Activated T-cell treated with anti-CD3 and anti-CD28 coated beads, Interleukin-2, amount 50 U/mL, for 72 hours (primary cell): ENCODE measurements around the gene STIP1. TPM values are rescaled to one million over a fixed set of nuclear protein-coding genes. Genes with fewer than 3 reads are reported as not detected.
A peak's percentile ranks its signal among the peaks of the same experiment; 100 is the strongest.

Experiments used
- ATAC-seq, 2 donors: fragments of 150-1000 bp; cut with Tn5 transposase; replicated peaks in 1 of 2; 2 replicates each; pipeline ENCODE4 v1.10.0; 2021; ENCODE audit warnings: moderate library complexity in 2 of 2, mild to moderate bottlenecking in 1 of 2
- DNase-seq, 2 donors: peaks; one replicate each; pipeline ENCODE4 v3.0.0; 2021 to 2022; ENCODE audit warnings: mixed read lengths in 1 of 2
- H3K27ac Mint-ChIP-seq: one replicate; pipeline ENCODE4 v1.8.0; 2022; ENCODE audit warnings: mild to moderate bottlenecking, moderate library complexity, mixed read lengths
- H3K27me3 Mint-ChIP-seq: one replicate; pipeline ENCODE4 v1.8.0; 2022; ENCODE audit warnings: low read depth, mixed read lengths
- H3K36me3 Mint-ChIP-seq, 2 donors: one replicate each; pipeline ENCODE4 v1.8.0; 2022; ENCODE audit warnings: mixed read lengths in 2 of 2, mild to moderate bottlenecking in 1 of 2; ENCODE audit not compliant: insufficient read depth in 2 of 2
- H3K4me1 Mint-ChIP-seq: one replicate; pipeline ENCODE4 v1.8.0; 2022; ENCODE audit warnings: low read depth, mixed read lengths
- H3K4me3 Mint-ChIP-seq, 2 donors: one replicate each; pipeline ENCODE4 v1.8.0; 2022; ENCODE audit warnings: mild to moderate bottlenecking in 2 of 2, mixed read lengths in 2 of 2, moderate library complexity in 2 of 2
- H3K9me3 Mint-ChIP-seq, 2 donors: one replicate each; pipeline ENCODE4 v1.8.0; 2022; ENCODE audit warnings: mixed read lengths in 2 of 2
- total RNA-seq, 2 donors: library from RNA; stranded (reverse); gene quantifications; one replicate each; pipeline ENCODE4 v1.2.3, GENCODE V29; 2022

STIP1 gene
- total RNA-seq, 2 donors from 2014 or later = 246 to 256 TPM

GRCh38 chr11:64192434-64192833, 6.5 kb downstream of the STIP1 start:
- Mint-ChIP-seq H3K4me3 (no peak overlapping the region), H3K36me3 (peaks cover 15 to 38% of the 10 kb centered on the region in 2 donors), H3K27me3 (no peaks in the 10 kb centered on the region), H3K4me1 (peaks cover 30% of the 10 kb centered on the region), H3K9me3 (no peaks in the 10 kb centered on the region), H3K27ac (no peak overlapping the region)
- DNase-seq (no peak), ATAC-seq (no peak)

- no peak for DNase-seq
- no peak overlapping the region for H3K27ac Mint-ChIP-seq
- no peaks in the 10 kb centered on the region for H3K9me3 Mint-ChIP-seq
- H3K4me1 Mint-ChIP-seq = peaks cover 7% of the 10 kb centered on the region
- no peak overlapping the region for H3K4me3 Mint-ChIP-seq
- H3K36me3 Mint-ChIP-seq = peaks cover 19 to 46% of the 10 kb centered on the region in 2 donors
- H3K27me3 Mint-ChIP-seq = no peaks in the 10 kb centered on the region
- no peak for ATAC-seq
These were observed 10.7 kb downstream of the STIP1 start for GRCh38 chr11:64196626-64197025.

GRCh38 chr11:64198511-64198910, 12.5 kb downstream of the STIP1 start:
- Mint-ChIP-seq H3K36me3 (peaks cover 20 to 46% of the 10 kb centered on the region in 2 donors), H3K9me3 (no peaks in the 10 kb centered on the region), H3K4me1 (peaks cover 3% of the 10 kb centered on the region)

GRCh38 chr11:64201543-64201942, 15.6 kb downstream of the STIP1 start:
- Mint-ChIP-seq H3K4me1 (peaks cover 31% of the 10 kb centered on the region), H3K36me3 (peaks cover 14 to 38% of the 10 kb centered on the region in 2 donors), H3K27me3 (no peaks in the 10 kb centered on the region), H3K27ac (peak overlapping the region; percentile 13), H3K4me3 (no peak overlapping the region), H3K9me3 (no peaks in the 10 kb centered on the region)
- DNase-seq (no peak), ATAC-seq (no peak)

More at GRCh38 chr11:64198511-64198910, 12.5 kb downstream of the STIP1 start:
- ATAC-seq = no peak
- H3K4me3 Mint-ChIP-seq = no peak overlapping the region
- H3K27ac Mint-ChIP-seq = no peak overlapping the region
- no peak for DNase-seq
- H3K27me3 Mint-ChIP-seq = no peaks in the 10 kb centered on the region

GRCh38 chr11:64202992-64203391, 17.0 kb downstream of the STIP1 start:
- Mint-ChIP-seq H3K27ac (no peak overlapping the region), H3K4me3 (no peak overlapping the region), H3K36me3 (peaks cover 14 to 34% of the 10 kb centered on the region in 2 donors)

GRCh38 chr11:64203421-64204079, 17.6 kb downstream of the STIP1 start:
- H3K9me3 Mint-ChIP-seq = no peaks in the 10 kb centered on the region
- no peak for DNase-seq
- no peak overlapping the region for H3K27ac Mint-ChIP-seq
- H3K36me3 Mint-ChIP-seq = peaks cover 14 to 34% of the 10 kb centered on the region in 2 donors
- no peak for ATAC-seq
- no peaks in the 10 kb centered on the region for H3K27me3 Mint-ChIP-seq
- H3K4me3 Mint-ChIP-seq = no peak overlapping the region
- peaks cover 41% of the 10 kb centered on the region for H3K4me1 Mint-ChIP-seq

More at GRCh38 chr11:64202992-64203391, 17.0 kb downstream of the STIP1 start:
- Mint-ChIP-seq H3K27me3 (no peaks in the 10 kb centered on the region), H3K4me1 (peaks cover 35% of the 10 kb centered on the region), H3K9me3 (no peaks in the 10 kb centered on the region)
- DNase-seq = no peak
- ATAC-seq = no peak

- no peaks in the 10 kb centered on the region for H3K27me3 Mint-ChIP-seq
- H3K27ac Mint-ChIP-seq = peak overlapping the region; percentile 93
- H3K4me1 Mint-ChIP-seq = peaks cover 46% of the 10 kb centered on the region
- H3K36me3 Mint-ChIP-seq = peaks cover 15 to 35% of the 10 kb centered on the region in 2 donors
- no peaks in the 10 kb centered on the region for H3K9me3 Mint-ChIP-seq
- ATAC-seq (no peak), DNase-seq (no peak)
- H3K4me3 Mint-ChIP-seq = no peak overlapping the region
These were observed 18.1 kb downstream of the STIP1 start for GRCh38 chr11:64204080-64204440.

GRCh38 chr11:64204464-64204989, 18.6 kb downstream of the STIP1 start:
- peaks cover 47% of the 10 kb centered on the region for H3K4me1 Mint-ChIP-seq
- peak overlapping the region; percentile 93 for H3K27ac Mint-ChIP-seq
- peak overlapping the region; percentile 42 to 66 for H3K4me3 Mint-ChIP-seq
- no peaks in the 10 kb centered on the region for H3K9me3 Mint-ChIP-seq
- no peaks in the 10 kb centered on the region for H3K27me3 Mint-ChIP-seq
- H3K36me3 Mint-ChIP-seq = peaks cover 18 to 35% of the 10 kb centered on the region in 2 donors
- peak; percentile 79 to 82 for DNase-seq
- peak; percentile 27 to 31 for ATAC-seq

- peaks cover 13 to 32% of the 10 kb centered on the region in 2 donors for H3K36me3 Mint-ChIP-seq
These were observed 20.7 kb downstream of the STIP1 start, which contains the start of gene FERMT3 for GRCh38 chr11:64206457-64207255. FERMT3 (plus strand) TSS chr11:64206721; CDS start chr11:64207365, 644 bp downstream.

GRCh38 chr11:64207256-64208085, 21.5 kb downstream of the STIP1 start:
- Mint-ChIP-seq H3K9me3 (no peaks in the 10 kb centered on the region), H3K27ac (peak overlapping the region; percentile 97), H3K27me3 (no peaks in the 10 kb centered on the region), H3K4me3 (peak overlapping the region; percentile 94 to 97), H3K4me1 (peaks cover 65% of the 10 kb centered on the region), H3K36me3 (peaks cover 13 to 35% of the 10 kb centered on the region in 2 donors)
- peak; percentile 86 to 88 for DNase-seq
- ATAC-seq = peak; percentile 83

More at GRCh38 chr11:64206457-64207255, 20.7 kb downstream of the STIP1 start, which contains the start of gene FERMT3:
- Mint-ChIP-seq H3K9me3 (no peaks in the 10 kb centered on the region), H3K27ac (peak within 1 kb of the TSS; percentile 97), H3K27me3 (no peaks in the 10 kb centered on the region), H3K4me3 (peak within 1 kb of the TSS; percentile 94 to 97), H3K4me1 (peaks cover 56% of the 10 kb centered on the region)
- DNase-seq (peak; percentile 73 to 80), ATAC-seq (peak; percentile 36 to 52)

GRCh38 chr11:64208086-64208795, 22.3 kb downstream of the STIP1 start:
- Mint-ChIP-seq H3K36me3 (peaks cover 12 to 33% of the 10 kb centered on the region in 2 donors), H3K4me3 (peak overlapping the region; percentile 94 to 97), H3K27me3 (no peaks in the 10 kb centered on the region), H3K4me1 (peaks cover 70% of the 10 kb centered on the region), H3K27ac (peak overlapping the region; percentile 97), H3K9me3 (no peaks in the 10 kb centered on the region)
- DNase-seq (no peak), ATAC-seq (no peak)
